Natural killer cell (primary cell): ENCODE results near the gene MAP1LC3B2. TPM values are rescaled to one million over a fixed set of nuclear protein-coding genes. Genes with fewer than 3 reads are reported as not detected.
A peak's percentile ranks its signal among the peaks of the same experiment; 100 is the strongest.

Experiments
- ATAC-seq, 3 donors: fragments of 150-1000 bp in 2 of 3; fragments of 200-7000 bp in 1 of 3; cut with Tn5 transposase; 1 replicate in 1 of 3; 2 replicates in 2 of 3; pipeline ENCODE4 v1.10.0; 2021; ENCODE audit warnings: mild to moderate bottlenecking in 2 of 3, moderate library complexity in 2 of 3
- DNase-seq, 2 donors: peaks; one replicate each; pipeline versions ENCODE4 v3.0.0 to v3.0.0-alpha.2; 2013 to 2021; ENCODE audit warnings: mixed read lengths in 1 of 2
- H3K27ac ChIP-seq: one replicate; pipeline ENCODE4 v1.5.1; 2013; ENCODE audit warnings: mild to moderate bottlenecking, low read length
- H3K27me3 ChIP-seq: one replicate; pipeline ENCODE4 v1.6.1; 2013; ENCODE audit warnings: low read length; ENCODE audit not compliant: control insufficient read depth, insufficient read depth
- H3K36me3 ChIP-seq: one replicate; pipeline ENCODE4 v1.6.1; 2013; ENCODE audit warnings: low read length; ENCODE audit not compliant: control insufficient read depth, insufficient read depth
- H3K4me1 ChIP-seq: one replicate; pipeline ENCODE4 v1.6.1; 2013; ENCODE audit warnings: low read length; ENCODE audit not compliant: control insufficient read depth, insufficient read depth
- H3K4me3 ChIP-seq: one replicate; pipeline ENCODE4 v1.5.1; 2013; ENCODE audit warnings: low read length
- H3K9me3 ChIP-seq: one replicate; pipeline ENCODE4 v1.6.1; 2013; ENCODE audit warnings: low read length; ENCODE audit not compliant: control insufficient read depth, insufficient read depth
- H3K27ac Mint-ChIP-seq, 2 donors: one replicate each; pipeline ENCODE4 v1.8.0; 2022; ENCODE audit warnings: mild to moderate bottlenecking in 2 of 2, mixed read lengths in 2 of 2, moderate library complexity in 1 of 2
- H3K27me3 Mint-ChIP-seq, 2 donors: one replicate each; pipeline ENCODE4 v1.8.0; 2022; ENCODE audit warnings: low read depth in 2 of 2, mixed read lengths in 2 of 2
- H3K36me3 Mint-ChIP-seq: one replicate; pipeline ENCODE4 v1.8.0; 2022; ENCODE audit warnings: mixed read lengths
- H3K4me1 Mint-ChIP-seq, 2 donors: one replicate each; pipeline ENCODE4 v1.8.0; 2022; ENCODE audit warnings: mixed read lengths in 2 of 2
- H3K4me3 Mint-ChIP-seq: one replicate; pipeline ENCODE4 v1.8.0; 2022; ENCODE audit warnings: mild to moderate bottlenecking, moderate library complexity, mixed read lengths
- H3K9me3 Mint-ChIP-seq, 2 donors: one replicate each; pipeline ENCODE4 v1.8.0; 2022; ENCODE audit warnings: mixed read lengths in 2 of 2
- CTCF ChIP-seq: fragments of 200-600 bp; IDR thresholded peaks from one replicate; pipeline ENCODE4 v1.8.0; 2022; ENCODE audit warnings: antibody characterized with exemption
- WGBS: methylation state at CpG from one replicate; pipeline ENCODE4 v1.1.7; 2013; ENCODE audit warnings: missing lambda C conversion rate; ENCODE audit not compliant: insufficient coverage; 5-methylcytosine and 5-hydroxymethylcytosine counted together
- intact Hi-C: fragments of 100-400 bp; cut with micrococcal nuclease; formaldehyde crosslinking; loops from one replicate; pipeline ENCODE4 v1.14.2; 2022
- total RNA-seq, 4 donors: library from RNA; stranded (reverse); fragments of 120-200 nt in 1 of 4; gene quantifications; one replicate each; pipeline versions ENCODE4 v1.2.3 to v1.2.4, GENCODE V29; 2013 to 2022

Gene MAP1LC3B2
- total RNA-seq, 3 donors from 2014 or later (not counting 1 experiment from before 2014, with no cell fraction given): 1.5 to 3.7 (median 3.3) TPM

- Histone ChIP-seq H3K9me3 (no peaks in the 10 kb centered on the region), H3K27me3 (no peaks in the 10 kb centered on the region)
- intact Hi-C loops: no loop called here
These were observed 29.5 kb upstream of the MAP1LC3B2 start for GRCh38 chr12:116529686-116530085.

GRCh38 chr12:116532428-116532827, 26.8 kb upstream of the MAP1LC3B2 start:
- ATAC-seq: no peak
- WGBS: 93% methylated on average over 3 of the region's 4 CpGs
- H3K4me1 ChIP-seq: peaks cover 27% of the 10 kb centered on the region
- Mint-ChIP-seq H3K4me3 (peak overlapping the region; percentile 93), H3K36me3 (no peaks in the 10 kb centered on the region), H3K27me3 (peaks cover 24 to 28% of the 10 kb centered on the region in 2 donors), H3K9me3 (no peaks in the 10 kb centered on the region), H3K4me1 (peaks cover 21 to 31% of the 10 kb centered on the region in 2 donors), H3K27ac (no peak overlapping the region)
- DNase-seq: no peak
- H3K27me3 ChIP-seq: no peaks in the 10 kb centered on the region
- H3K9me3 ChIP-seq: no peaks in the 10 kb centered on the region
- TF ChIP-seq CTCF: no peak
- H3K27ac ChIP-seq: no peak overlapping the region
- intact Hi-C loops: no loop called here
- H3K36me3 ChIP-seq: no peaks in the 10 kb centered on the region
- H3K4me3 ChIP-seq: no peak overlapping the region

More at GRCh38 chr12:116529686-116530085, 29.5 kb upstream of the MAP1LC3B2 start:
- H3K4me3 ChIP-seq: no peak overlapping the region
- Mint-ChIP-seq H3K9me3 (no peaks in the 10 kb centered on the region), H3K4me1 (peaks cover 20 to 30% of the 10 kb centered on the region in 2 donors), H3K4me3 (no peak overlapping the region), H3K27ac (no peak overlapping the region), H3K36me3 (no peaks in the 10 kb centered on the region), H3K27me3 (peaks cover 27 to 30% of the 10 kb centered on the region in 2 donors)
- H3K27ac ChIP-seq: no peak overlapping the region
- no peaks in the 10 kb centered on the region for H3K36me3 ChIP-seq
- TF ChIP-seq CTCF: no peak
- DNase-seq (no peak), ATAC-seq (no peak)
- peaks cover 21% of the 10 kb centered on the region for H3K4me1 ChIP-seq
- WGBS: 85% methylated on average over 2 of the region's 2 CpGs

- no peak overlapping the region for H3K27ac Mint-ChIP-seq
- DNase-seq: no peak
These were observed 26.2 kb upstream of the MAP1LC3B2 start for GRCh38 chr12:116532986-116533342.

More at GRCh38 chr12:116532986-116533342, 26.2 kb upstream of the MAP1LC3B2 start:
- peaks cover 21 to 31% of the 10 kb centered on the region in 2 donors for H3K4me1 Mint-ChIP-seq
- Histone ChIP-seq H3K27ac (no peak overlapping the region), H3K27me3 (no peaks in the 10 kb centered on the region), H3K9me3 (no peaks in the 10 kb centered on the region), H3K4me1 (peaks cover 30% of the 10 kb centered on the region), H3K36me3 (no peaks in the 10 kb centered on the region), H3K4me3 (peak overlapping the region; percentile 50)
- H3K36me3 Mint-ChIP-seq: no peaks in the 10 kb centered on the region
- intact Hi-C loops: no loop called here
- peak overlapping the region; percentile 93 for H3K4me3 Mint-ChIP-seq
- ATAC-seq: peak in 1 of 3 donors; percentile 4
- H3K27me3 Mint-ChIP-seq: peaks cover 18 to 23% of the 10 kb centered on the region in 2 donors
- no peaks in the 10 kb centered on the region for H3K9me3 Mint-ChIP-seq
- WGBS: 5% methylated on average over 11 of the region's 11 CpGs
- TF ChIP-seq CTCF: no peak
